Thoracic aorta (tissue), 2 donors: ENCODE measurements around the gene UBE2L3. TPM values are rescaled to one million over a fixed set of nuclear protein-coding genes. Genes with fewer than 3 reads are reported as not detected.
"Not testable (repeated sequence)": the region's sequence is repeated elsewhere in the genome, so short reads cannot be mapped to it uniquely, and the experiment has no call there.

ENCODE experiments used
- ATAC-seq: fragments of 150-250 bp; one replicate; pipeline ENCODE4 v1.8.0; 2017; ENCODE audit warnings: low read depth; ENCODE audit not compliant: insufficient number of reproducible peaks, low FRiP score
- DNase-seq: peaks from one replicate; pipeline ENCODE4 v3.0.0-alpha.2; 2020; ENCODE audit warnings: low spot score
- H3K27ac ChIP-seq, 2 donors: fragments of 200-600 bp; sonication (generic); 1 replicate in 1 of 2; 2 replicates in 1 of 2; pipeline ENCODE4 v1.5.1; 2016; ENCODE audit warnings: mild to moderate bottlenecking in 2 of 2, moderate library complexity in 2 of 2
- H3K27me3 ChIP-seq: fragments of 200-600 bp; sonication (generic); replicated peaks from 2 replicates; pipeline ENCODE4 v1.6.0; 2016; ENCODE audit warnings: mild to moderate bottlenecking; ENCODE audit not compliant: insufficient read depth
- H3K36me3 ChIP-seq: fragments of 200-600 bp; sonication (generic); one replicate; pipeline ENCODE4 v1.5.1; 2016
- H3K4me1 ChIP-seq, 2 donors: fragments of 200-600 bp; sonication (generic); 1 replicate in 1 of 2; 2 replicates in 1 of 2; pipeline versions ENCODE4 v1.5.1 to v1.6.0; 2016; ENCODE audit warnings: low read depth in 2 of 2, mild to moderate bottlenecking in 1 of 2; ENCODE audit not compliant: control insufficient read depth in 1 of 2
- H3K4me3 ChIP-seq: fragments of 200-600 bp; sonication (generic); 2 replicates; pipeline ENCODE4 v1.5.1; 2016; ENCODE audit warnings: mild to moderate bottlenecking
- H3K9me3 ChIP-seq: fragments of 200-600 bp; sonication (generic); 2 replicates; pipeline ENCODE4 v1.5.1; 2016
- CTCF ChIP-seq: fragments of 200-600 bp; sonication (generic); IDR thresholded peaks from one replicate; pipeline ENCODE4 v1.5.1; 2019; ENCODE audit warnings: antibody characterized with exemption
- total RNA-seq, 2 donors: library from RNA; depleted of rRNA; stranded (reverse); fragments of >200 nt; gene quantifications; one replicate each; pipeline versions ENCODE4 v1.1.0 to v1.2.3, GENCODE V29; 2016

Gene UBE2L3
- total RNA-seq, 2 donors from 2014 or later: 33.8 to 38.3 TPM

GRCh38 chr22:21636629-21637218, 69.2 kb downstream of the UBE2L3 start:
- no peaks in the 10 kb centered on the region for H3K9me3 ChIP-seq
- H3K4me1 ChIP-seq: peaks cover 0 to 8% of the 10 kb centered on the region in 2 donors
- ATAC-seq (no peak), DNase-seq (no peak)
- H3K36me3 ChIP-seq: no peaks in the 10 kb centered on the region
- H3K27me3 ChIP-seq: no peaks in the 10 kb centered on the region
- TF ChIP-seq CTCF: no peak
- H3K4me3 ChIP-seq: no peak overlapping the region
- no peak overlapping the region for H3K27ac ChIP-seq

- DNase-seq, H3K9me3 ChIP-seq, H3K4me1 ChIP-seq, ATAC-seq, H3K27ac ChIP-seq, H3K27me3 ChIP-seq, H3K4me3 ChIP-seq, H3K36me3 ChIP-seq: not testable (repeated sequence)
Measured at GRCh38 chr22:21637450-21637849, 69.9 kb downstream of the UBE2L3 start.

- Histone ChIP-seq H3K9me3 (no peaks in the 10 kb centered on the region), H3K4me3 (no peak overlapping the region), H3K4me1 (peaks cover 0 to 17% of the 10 kb centered on the region in 2 donors), H3K36me3 (no peaks in the 10 kb centered on the region), H3K27me3 (no peaks in the 10 kb centered on the region), H3K27ac (no peak overlapping the region)
- no peak for ATAC-seq
- DNase-seq: no peak
- no peak for TF ChIP-seq CTCF
Measured at GRCh38 chr22:21639359-21639758, 71.8 kb downstream of the UBE2L3 start.

GRCh38 chr22:21640810-21641209, 73.3 kb downstream of the UBE2L3 start:
- Histone ChIP-seq H3K9me3 (no peaks in the 10 kb centered on the region), H3K4me3 (no peak overlapping the region), H3K36me3 (no peaks in the 10 kb centered on the region), H3K27me3 (no peaks in the 10 kb centered on the region), H3K27ac (no peak overlapping the region), H3K4me1 (peaks cover 0 to 17% of the 10 kb centered on the region in 2 donors)
- no peak for TF ChIP-seq CTCF
- no peak for ATAC-seq
- DNase-seq: no peak

- TF ChIP-seq CTCF: peak; percentile 40
- Histone ChIP-seq H3K4me1 (peaks cover 0 to 17% of the 10 kb centered on the region in 2 donors), H3K4me3 (peak overlapping the region; percentile 83), H3K9me3 (no peaks in the 10 kb centered on the region), H3K27me3 (no peaks in the 10 kb centered on the region), H3K36me3 (no peaks in the 10 kb centered on the region), H3K27ac (peak overlapping the region; percentile 58 to 60)
- ATAC-seq (peak; percentile 37), DNase-seq (no peak)
Measured at GRCh38 chr22:21641417-21641788, 73.9 kb downstream of the UBE2L3 start.
